Frontal cortex (tissue), 4 donors: ENCODE data around the gene GALNT17. TPM values are rescaled to one million over a fixed set of nuclear protein-coding genes. Genes with fewer than 3 reads are reported as not detected.

Source experiments
- DNase-seq, 2 donors: peaks; one replicate each; pipeline ENCODE4 v3.0.0; 2012; ENCODE audit warnings: low spot score in 2 of 2
- FAIRE-seq: peaks from 2 replicates; lab custom pipeline; 2012; peaks lifted over from hg19 to GRCh38; lab: Jason Lieb, UNC
- small RNA-seq: library from RNA; depleted of rRNA; stranded (forward); fragments of <200 nt; gene quantifications from one replicate; pipeline ENCODE3, GENCODE V24; 2014
- total RNA-seq: library from RNA; depleted of rRNA; stranded (reverse); fragments of >200 nt; gene quantifications from one replicate; pipeline ENCODE4 v1.2.3, GENCODE V29; 2014
- donor health status: control.
- donor health status: control.
- donor health status: control.

Gene GALNT17
- total RNA-seq, 1 donor from 2014 or later: 26.5 TPM

DNA sequence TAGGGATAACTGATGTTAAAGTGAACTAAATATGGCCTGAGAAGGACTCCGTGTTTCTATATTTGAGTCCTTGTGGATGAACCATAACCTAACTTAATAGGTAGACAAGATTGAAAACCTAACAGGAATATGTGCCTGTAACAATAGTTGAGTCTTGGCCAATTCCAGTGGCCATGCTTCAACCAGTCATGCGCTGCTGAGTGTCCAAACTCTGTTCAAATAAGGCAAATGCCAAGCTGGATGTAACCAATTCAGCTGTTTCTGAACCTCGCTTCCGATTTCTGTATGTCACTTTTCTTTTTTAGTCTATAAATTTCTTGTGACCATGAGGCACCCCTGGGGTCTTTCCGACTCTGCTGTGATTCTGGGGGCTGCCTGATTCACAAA, 608.2 kb downstream of the GALNT17 start:
- DNase-seq (no peak), FAIRE-seq (no peak)

DNA sequence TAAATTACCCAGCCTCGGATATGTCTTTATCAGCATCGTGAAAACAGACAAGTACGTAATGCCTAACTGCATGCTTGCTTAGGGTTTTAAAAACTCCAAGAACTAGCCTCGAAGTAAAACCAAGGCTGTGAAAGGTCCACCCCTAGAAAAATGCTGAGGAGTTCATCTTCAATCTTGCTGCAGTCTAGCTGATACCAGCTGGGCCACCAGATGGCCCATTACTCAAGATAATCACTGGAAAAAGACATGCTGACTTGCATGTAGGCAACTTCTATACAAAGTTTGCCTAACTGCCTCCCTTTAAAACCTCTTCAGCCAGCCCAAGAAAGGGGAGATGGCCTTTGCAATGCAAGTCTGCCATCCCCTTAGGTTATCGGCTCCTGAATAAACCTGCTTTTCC, 614.1 kb downstream of the GALNT17 start:
- no peak for DNase-seq
- FAIRE-seq: no peak

DNA sequence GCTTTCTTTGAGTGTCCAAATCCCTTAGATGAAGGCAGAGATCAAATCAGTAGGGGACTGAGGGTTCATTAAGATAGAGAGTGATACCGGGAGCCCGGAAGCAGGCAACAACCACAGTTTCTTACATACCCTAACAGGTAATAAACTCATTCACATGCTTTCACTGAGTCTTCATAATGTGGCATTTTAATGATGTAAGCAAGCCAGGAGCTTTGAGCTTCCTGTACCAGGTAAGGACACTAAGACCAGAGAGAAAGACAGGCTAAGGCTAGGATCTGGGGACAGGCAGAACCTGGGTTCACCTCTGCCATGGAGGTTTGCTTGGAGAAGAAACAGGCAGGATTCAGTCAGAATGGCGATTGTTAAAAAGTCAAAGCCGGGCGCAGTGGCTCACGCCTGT, 618.3 kb downstream of the GALNT17 start:
- no peak for DNase-seq
- no peak for FAIRE-seq

DNA sequence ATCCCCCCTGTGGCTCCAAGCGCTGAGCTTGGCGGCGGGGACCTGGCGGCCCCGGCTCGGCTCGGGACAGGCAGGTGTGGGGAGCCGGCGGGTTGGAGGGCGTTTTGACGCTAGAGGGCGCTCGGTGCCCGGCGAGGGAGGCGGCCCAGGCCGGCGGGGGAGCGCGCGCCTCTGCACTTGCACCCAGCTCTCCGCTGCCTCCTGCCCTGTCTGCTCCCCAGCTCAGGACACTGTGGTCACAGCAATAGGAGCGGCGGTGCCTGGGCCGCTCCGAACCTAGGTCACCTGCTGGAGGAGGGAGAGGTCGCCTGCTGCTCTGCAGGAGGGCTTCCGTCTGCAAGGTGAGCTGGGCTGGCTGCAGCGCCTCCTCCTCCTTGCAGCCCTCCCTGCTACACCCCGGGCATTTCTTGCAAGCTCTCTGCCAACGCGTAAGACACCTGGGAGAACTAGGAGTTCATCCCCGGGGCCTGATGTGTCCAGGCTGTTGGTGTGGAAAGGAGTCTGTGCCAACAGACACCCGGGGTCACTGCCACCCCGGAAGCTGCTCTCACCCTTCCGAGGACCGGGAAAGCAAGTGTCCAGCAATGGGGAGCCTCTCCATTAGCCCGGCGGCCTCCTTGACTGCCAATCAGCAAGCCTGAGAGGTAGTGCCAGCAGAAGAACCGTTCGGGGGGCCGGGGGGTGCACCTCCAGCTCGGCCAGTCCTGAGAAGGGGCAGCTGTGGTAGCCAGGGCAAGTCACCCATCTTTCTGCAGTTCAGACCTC, 620.4 kb downstream of the GALNT17 start:
- DNase-seq (peak in 1 of 2 donors; percentile 73), FAIRE-seq (no peak)

DNA sequence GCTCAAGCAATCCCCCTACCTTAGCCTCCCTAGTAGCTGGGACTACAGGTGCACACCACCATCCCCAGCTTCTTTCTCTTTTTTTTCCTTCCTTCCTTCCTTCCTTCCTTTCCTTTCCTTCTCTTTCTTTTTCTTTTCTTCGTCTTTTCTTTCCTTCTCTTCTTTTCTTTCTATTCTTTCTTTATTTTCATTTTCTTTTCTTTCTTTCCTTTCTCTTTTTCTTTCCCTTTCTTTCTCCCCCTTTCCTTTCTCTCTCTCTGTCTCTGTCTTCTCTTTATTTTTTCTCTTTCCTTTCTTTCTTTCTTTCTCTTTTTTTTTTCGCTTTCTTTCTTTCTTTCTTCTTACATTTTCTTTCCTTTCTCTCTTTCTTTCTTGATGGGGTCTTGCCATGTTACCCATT, 621.3 kb downstream of the GALNT17 start:
- FAIRE-seq (no peak), DNase-seq (no peak)

DNA sequence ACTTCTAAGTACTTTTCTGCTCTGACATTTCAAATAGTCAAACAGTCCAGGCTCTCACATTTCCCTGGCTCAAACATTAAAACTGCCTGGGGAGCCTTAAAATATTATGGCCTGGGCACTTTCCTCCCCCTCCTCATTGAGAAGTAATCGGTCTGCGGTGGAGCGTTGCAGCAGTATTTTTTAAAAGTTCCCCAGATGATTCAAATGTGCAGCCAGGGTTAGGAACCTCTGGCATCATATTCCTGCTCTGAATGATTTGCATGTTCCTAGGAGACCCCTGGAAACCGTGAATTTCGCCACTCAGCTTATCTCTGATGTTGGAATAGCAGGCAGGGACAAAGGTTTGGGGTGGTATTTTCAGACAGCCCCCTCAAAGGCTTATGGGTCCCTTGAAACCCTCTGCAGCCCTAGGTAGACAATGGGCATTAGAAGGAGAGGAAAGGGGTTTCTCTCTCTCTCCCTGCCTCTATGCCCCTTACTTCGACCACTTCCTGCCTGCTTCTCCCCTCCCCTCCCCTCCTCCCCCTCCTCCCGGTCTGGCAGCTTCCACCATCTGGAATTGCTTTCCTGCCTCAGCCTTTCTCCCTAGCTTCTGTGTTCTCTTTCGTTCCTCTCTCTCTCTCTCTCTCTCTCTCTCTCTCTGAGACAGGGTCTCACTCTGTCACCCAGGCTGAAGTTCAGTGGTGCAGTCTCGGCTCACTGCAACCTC, 622.2 kb downstream of the GALNT17 start:
- FAIRE-seq (no peak), DNase-seq (no peak)

DNA sequence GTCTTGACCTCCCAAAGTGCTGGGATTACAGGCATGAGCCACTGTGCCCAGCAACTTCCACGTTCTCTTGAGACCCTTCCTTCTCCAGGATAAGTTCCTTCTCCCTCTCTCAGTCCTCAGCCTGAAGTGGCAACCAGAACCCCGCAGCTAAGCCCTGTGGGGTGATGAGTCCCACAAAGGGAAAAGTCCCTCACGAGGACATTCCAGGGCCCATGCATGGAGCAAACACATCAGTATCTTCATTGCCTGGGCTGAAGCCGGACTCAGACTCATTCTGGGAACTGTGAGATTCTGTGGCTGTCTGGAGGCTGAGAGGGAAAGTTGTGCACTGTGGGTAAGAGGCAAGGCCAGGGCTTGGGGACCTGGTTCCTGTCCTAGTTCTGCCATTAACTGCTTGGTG, 622.9 kb downstream of the GALNT17 start:
- no peak for FAIRE-seq
- no peak for DNase-seq

DNA sequence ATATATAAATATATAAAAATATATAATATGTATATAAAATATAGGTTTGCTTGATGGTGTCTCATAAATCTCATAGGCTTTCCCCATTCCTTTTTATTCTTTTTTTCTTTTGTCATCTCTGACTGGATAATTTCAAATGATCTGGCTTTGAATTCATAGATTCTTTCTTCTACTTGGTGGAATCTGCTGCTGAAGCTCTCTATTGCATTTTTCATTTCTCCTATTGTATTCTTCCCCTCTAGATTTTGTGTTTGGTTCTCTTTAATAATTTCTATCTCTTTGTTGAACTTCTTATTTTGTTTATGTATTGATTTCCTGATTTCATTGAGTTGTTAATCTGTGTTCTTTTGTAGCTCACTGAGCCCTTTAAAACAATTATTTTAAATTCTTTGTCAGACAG, 629.4 kb downstream of the GALNT17 start:
- DNase-seq (no peak), FAIRE-seq (peak; percentile 6)

Small RNA genes within 50 kb of the gene (small RNA-seq; reads per million reads assigned to genes)
- gene MIR3914-1 (not detected), gene RN7SKP75 (not detected)
